NCI-H187 treated with DMSO at 0.1 percent for 48 hours (cell line): ENCODE results near the gene NCLN.
"Not testable (repeated sequence)": the region's sequence is repeated elsewhere in the genome, so short reads cannot be mapped to it uniquely, and the experiment has no call there.

Experiments
- DNase-seq: peaks from one replicate; lab custom pipeline; 2025; lab: John Stamatoyannopoulos, UW

The NCLN gene

GRCh38 chr19:3225169-3225485 is 39.4 kb downstream of the NCLN start:
- no peak for DNase-seq

DNA sequence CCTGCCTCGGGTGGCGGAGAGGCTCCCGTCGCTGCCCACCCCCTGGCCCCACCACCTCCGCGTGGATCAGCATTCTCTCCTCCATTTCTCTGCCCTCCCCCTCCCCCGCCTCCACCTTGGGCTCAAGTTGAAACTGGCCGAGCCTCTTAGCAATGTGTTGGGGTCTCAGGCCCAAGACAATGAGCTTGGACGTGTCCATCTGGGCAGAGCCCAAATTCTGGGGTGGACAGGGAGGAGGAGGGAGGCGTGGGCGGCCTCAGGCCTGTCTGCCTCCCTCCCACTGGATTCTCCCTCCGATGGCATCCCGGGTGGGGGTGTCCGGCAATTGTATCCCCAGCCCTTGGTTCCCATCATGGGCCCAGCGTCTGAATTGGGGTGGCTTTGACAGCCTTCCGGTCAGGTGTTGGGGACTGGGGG is 40.0 kb downstream of the NCLN start:
- no peak for DNase-seq

GRCh38 chr19:3227054-3227626 is 41.4 kb downstream of the NCLN start:
- DNase-seq: no peak

- DNase-seq: no peak
Measured at GRCh38 chr19:3229346-3229743, 43.6 kb downstream of the NCLN start.

DNA sequence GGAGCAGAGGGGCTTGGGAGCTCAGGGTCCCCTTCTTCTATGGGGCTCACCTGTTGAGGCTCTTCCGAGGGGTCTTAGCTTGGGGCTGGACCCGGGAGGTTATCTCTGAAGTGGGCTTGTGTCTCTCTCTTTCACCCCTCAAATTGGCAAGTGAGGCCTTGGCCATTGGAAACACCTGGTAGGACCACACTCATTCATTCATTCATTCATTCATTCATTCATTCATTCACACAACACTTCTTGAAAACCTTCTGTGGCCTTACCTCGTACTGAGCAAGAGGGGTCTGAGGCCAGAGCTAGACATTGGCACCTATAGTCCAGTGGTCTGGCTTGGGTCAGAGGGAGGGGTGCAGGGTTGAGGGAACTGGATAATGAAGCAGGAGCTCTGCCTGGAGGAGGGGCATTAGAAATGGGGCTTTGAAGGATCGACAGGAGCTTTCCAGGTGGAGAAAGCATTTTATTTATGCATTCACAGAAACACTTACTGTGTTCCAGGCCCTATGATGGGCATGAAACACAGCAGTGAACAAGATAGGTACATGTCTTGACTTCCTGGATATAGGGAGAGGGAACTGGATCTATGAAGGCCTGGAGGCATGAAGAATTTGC is 44.3 kb downstream of the NCLN start:
- DNase-seq: no peak

- no peak for DNase-seq
Measured at GRCh38 chr19:3231288-3231687, 45.6 kb downstream of the NCLN start.

DNA sequence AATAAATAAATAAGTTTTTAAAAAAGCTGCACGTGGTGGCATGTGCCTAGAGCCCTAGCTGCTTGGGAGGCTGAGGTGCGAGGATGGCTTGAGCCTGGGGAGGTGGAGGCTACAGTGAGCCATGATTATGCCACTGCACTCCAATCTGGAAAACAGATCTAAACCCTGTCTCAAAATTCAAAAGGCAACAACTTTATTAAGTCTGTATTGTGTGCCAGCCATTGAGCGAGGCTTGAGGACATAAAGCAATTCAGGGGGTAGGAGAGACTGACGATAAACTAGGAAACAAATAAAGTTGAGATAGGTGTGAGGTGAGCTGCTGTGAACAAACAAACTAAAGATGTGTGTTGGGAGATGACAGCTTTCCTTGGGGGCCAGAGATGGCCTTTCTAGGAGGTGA is 47.4 kb downstream of the NCLN start:
- no peak for DNase-seq

DNA sequence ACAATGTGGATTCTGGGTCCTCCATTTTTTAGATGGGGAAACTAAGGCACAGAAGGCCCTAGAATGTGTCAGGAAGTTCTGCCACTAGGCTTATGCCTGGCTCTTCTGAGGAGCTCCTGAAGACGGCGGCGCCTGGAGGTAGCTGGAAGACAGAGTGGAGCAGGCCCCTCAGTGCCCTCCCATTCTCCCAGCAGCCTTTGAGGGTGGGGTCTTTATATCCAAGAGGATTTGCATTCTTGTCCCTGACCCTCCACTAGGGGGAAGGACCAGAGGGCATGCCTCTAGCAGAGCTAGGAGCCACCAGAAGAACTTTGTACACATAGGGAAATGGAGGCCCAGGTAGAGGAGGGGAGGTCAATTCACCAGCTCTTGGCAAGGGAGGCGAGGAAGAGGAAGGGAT is 48.1 kb downstream of the NCLN start:
- no peak for DNase-seq

DNA sequence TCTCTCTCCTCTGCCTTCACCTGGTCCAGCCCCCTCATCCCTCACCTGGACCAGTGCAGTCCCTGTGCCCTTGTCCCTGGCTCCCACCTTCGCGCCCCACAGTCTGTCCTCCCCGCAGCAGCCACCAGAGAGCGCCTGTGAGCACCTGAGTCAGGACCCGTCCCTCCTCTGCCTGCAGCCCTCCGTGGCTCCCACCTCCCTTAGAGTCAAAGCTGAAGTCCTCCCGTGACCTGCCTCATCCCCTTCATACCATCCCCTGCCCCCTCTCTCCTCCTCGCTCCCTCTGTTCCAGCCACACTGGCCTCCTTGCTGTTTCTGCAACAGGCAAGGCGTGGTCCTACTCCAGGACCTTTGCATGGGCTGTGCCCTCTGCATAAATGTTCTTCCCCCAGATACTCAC is 49.1 kb downstream of the NCLN start:
- DNase-seq: no peak

GRCh38 chr19:3235604-3236003 is 49.9 kb downstream of the NCLN start:
- DNase-seq: not testable (repeated sequence)

DNA sequence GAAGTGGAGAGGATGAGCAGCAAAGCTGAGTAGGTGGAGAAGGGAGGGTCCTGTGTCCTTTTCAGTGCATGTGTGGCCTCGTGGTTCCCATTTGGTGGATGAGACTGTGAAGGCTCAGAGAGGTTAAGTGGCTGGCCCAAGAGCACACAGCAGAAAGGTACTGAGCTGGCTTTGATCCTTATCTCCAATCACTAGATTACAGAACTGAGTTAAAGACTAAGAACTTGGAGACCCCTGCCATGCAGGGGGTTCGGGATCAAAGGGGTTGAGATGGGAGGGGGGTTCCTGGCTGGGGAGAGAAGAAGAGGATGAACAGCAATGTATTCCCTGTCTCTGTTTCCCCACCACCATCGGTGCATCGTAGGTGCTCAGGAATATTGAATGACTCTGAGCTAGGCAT is 50.5 kb downstream of the NCLN start:
- no peak for DNase-seq

GRCh38 chr19:3238066-3238561 is 52.4 kb downstream of the NCLN start:
- DNase-seq: no peak

DNA sequence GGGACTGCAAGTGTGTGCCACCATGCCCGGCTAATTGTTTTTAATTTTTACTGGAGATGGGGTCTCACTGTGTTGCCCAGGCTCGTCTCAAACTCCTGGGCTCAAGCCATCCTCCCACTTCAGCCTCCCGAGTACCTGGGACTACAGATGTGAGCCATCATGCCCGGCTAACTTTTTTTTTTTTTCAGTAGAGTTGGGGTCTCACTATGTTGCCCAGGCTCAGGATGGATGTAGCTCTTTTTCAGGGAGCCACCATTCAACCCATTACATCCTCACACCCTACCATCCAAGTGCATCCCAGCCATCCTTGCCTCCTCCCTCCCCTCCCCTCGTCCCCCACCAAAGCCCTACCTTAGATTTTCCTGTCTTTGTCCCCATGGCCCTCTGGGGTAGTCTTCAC is 53.6 kb downstream of the NCLN start:
- no peak for DNase-seq

GRCh38 chr19:3243819-3244700 is 58.3 kb downstream of the NCLN start:
- no peak for DNase-seq

GRCh38 chr19:3245050-3245449 is 59.3 kb downstream of the NCLN start:
- no peak for DNase-seq

- no peak for DNase-seq
Measured at GRCh38 chr19:3248728-3249326, 63.1 kb downstream of the NCLN start.

DNA sequence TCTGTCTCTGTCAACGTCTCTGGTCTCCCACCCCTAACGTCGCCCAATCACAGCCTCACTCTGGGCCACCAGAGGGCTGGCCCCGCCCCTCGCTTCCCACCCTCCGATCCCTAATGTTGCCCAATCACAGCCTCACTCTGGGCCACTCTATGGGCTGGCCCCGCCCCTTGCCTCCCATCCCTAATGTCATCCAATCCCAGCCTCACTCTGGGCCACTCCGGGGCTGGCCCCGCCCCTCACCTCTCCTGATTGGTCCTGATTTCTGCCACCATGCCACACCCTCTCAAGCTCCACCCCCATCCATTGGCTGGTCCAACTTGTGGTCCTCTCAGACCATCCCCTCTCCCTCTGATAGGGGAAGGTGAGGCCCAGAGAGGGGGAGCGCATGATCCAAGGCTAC is 63.7 kb downstream of the NCLN start:
- no peak for DNase-seq

GRCh38 chr19:3250675-3251074 is 64.9 kb downstream of the NCLN start:
- DNase-seq: no peak

DNA sequence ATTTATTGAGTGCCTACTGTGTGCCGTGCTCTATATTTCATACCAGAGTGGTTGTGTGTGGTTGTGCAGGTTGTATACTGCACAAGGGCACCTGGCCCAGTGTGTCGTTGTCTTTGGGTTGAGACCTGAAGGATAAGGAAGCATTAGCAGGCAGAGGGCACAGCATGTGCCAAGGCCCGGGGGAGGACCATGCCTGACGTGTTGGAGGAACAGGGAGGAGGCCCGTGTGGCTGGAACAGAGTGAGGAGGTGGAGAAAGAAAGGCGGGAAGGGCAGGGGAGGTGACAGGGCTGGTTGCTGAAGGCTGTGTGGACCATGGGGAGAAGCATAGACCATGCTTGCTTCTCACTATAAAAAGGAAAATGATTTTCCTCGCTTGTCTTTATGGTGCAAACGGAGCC is 65.5 kb downstream of the NCLN start:
- no peak for DNase-seq

DNA sequence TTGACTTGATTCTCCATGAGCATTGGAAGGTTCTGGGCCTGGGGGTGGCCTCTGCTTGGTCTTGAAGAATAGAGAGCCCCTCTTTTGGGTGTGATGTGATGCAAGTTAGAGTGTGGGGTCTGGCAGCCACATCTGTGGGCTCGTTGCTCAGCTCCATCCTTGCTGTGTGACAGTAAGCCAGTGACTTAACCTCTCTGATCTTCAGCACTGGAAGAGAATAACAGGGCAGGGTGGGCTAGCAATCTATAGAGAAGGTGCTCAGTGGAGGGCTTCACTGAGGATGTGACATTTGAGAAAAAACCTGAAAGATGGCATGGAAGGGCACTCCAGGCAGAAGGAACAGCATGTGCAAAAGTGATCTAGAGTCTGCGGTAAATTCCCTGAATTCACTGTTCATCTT is 66.9 kb downstream of the NCLN start:
- no peak for DNase-seq

- no peak for DNase-seq
Measured at GRCh38 chr19:3253270-3253669, 67.5 kb downstream of the NCLN start.

DNA sequence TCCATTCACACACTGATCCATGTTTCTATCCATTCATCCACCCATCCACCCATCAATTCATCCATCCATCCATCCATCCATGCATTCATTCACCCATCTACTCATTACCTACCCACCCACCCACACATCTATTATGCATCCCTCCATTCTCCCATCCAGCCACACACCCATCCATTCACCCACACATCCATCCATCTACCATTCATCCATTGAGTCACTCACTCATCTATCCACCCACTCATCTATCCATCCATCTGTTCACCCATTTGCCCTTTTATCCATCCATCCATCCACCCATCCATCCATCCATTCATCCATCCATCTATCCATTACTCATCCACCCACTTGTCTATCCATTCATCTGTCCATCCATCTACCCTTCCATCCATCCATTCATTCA is 68.8 kb downstream of the NCLN start:
- DNase-seq: no peak

DNA sequence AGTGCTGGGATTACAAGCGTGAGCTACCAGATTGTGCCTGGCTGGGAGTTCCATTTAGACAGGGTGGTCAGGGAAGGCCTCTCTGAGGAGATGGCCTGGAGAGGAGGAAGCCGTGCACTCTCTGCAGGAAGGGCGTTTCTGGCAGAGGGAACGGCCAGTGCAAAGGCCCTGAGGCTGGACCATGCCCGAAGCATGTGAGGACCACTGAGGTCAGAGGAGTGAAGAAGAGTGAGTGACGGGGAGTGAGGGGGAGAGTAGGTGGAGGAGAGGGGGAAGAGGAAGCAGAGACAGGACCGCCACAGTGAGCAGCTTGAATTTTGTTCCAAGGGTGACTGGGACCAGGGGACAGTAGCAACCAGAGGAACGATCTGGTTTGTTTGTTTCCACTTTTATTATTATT is 71.3 kb downstream of the NCLN start:
- DNase-seq: no peak
